GM13976 (cell line): Measurements from ENCODE around the gene DDX28.

Experiments
- DNase-seq: peaks from one replicate; pipeline ENCODE4 v3.0.0; 2012; ENCODE audit warnings: low spot score
- in situ Hi-C: fragments of 300-500 bp; cut with MboI; formaldehyde crosslinking; loops from one replicate; pipeline ENCODE4 v1.12.0; 2022; ENCODE audit warnings: low sequenced_read_pairs, mixed read lengths, inconsistent platforms; ENCODE audit not compliant: unreplicated experiment
- TF ChIP-seq, protein P1 (sequence below): IDR thresholded peaks from 2 replicates; pipeline ENCODE4 v1.5.1; 2012; ENCODE audit warnings: borderline replicate concordance, mild to moderate bottlenecking; ENCODE audit not compliant: insufficient read depth; ENCODE audit errors: extremely low read depth, missing control alignments, control extremely low read depth

The DDX28 gene

DNA sequence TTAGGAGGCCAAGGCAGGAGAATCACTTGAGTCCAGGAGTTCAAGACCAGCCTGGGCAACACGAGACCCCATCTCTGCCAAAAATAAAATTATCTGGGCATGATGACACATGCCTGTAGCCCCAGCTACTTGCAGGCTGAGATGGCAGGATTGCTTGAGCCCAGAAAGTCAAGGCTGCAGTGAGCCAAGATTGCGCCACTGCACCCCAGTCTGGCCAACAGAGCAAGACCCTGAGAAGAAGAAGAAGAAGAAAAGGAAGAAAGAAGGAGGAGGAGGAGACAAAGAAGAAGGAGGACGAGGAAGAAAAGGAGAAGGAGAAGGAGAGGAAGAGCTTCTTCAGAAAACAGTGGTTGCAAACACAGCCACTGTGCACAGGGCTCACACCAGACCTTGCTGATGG lies 34.4 kb downstream of the DDX28 start:
- in situ Hi-C loops: no loop called here
- DNase-seq: no peak
- TF ChIP-seq, protein P1, sequence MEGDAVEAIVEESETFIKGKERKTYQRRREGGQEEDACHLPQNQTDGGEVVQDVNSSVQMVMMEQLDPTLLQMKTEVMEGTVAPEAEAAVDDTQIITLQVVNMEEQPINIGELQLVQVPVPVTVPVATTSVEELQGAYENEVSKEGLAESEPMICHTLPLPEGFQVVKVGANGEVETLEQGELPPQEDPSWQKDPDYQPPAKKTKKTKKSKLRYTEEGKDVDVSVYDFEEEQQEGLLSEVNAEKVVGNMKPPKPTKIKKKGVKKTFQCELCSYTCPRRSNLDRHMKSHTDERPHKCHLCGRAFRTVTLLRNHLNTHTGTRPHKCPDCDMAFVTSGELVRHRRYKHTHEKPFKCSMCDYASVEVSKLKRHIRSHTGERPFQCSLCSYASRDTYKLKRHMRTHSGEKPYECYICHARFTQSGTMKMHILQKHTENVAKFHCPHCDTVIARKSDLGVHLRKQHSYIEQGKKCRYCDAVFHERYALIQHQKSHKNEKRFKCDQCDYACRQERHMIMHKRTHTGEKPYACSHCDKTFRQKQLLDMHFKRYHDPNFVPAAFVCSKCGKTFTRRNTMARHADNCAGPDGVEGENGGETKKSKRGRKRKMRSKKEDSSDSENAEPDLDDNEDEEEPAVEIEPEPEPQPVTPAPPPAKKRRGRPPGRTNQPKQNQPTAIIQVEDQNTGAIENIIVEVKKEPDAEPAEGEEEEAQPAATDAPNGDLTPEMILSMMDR: no peak

DNA sequence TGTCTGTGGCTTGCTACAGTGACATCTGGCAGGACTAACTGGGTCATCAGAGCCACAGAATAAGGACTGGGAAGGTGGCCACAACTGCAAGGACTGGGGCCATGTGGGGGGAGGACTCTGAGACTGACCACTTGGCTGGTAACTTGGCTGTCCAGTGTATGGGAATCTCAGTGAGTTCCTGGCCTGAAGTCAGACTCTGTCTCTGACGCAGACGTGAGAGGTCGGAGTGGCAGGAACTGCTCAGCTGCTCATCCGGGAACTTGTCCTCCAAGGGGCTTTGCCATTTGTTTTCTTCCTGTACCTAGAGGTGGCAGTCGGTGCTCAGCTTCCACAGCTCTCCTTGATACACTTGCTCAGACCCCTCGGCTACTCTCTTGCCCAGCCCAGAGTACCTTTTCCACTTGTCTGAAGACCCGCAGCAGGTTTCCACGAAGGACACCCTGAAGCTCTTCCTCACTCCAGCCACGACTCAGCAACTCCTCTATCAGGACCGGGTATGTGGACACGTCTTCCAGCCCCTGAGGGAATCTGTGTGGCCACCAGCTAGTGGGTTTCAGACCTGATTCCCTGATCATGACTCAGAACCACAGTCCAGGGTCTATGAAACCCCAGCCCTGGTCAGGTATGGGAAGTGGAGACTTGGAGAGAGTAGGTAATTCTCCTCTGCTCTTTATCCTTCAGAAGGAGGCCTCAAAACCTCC lies 35.4 kb downstream of the DDX28 start:
- in situ Hi-C loops: no loop called here
- no peak for DNase-seq
- TF ChIP-seq, protein P1: no peak

DNA sequence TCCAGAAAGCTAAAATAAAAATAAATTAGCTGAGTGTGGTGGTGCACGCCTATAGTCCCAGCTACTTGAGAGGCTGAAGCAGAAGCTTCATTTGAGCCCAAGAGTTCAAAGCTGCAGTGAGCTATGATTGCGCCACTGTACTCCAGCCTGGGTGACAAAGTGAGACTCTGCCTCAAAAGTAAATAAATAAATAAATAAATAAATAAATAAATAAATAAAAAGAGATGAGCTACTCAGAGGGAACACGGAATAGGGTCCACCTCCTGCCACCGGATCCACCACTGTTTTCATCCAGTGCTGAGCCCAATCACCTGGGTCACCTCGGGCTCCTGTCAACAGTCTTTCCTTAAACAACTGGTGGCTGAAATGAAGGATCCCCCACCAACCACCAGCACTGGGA lies 36.1 kb downstream of the DDX28 start:
- in situ Hi-C loops: no loop called here
- TF ChIP-seq, protein P1: no peak
- DNase-seq: no peak

DNA sequence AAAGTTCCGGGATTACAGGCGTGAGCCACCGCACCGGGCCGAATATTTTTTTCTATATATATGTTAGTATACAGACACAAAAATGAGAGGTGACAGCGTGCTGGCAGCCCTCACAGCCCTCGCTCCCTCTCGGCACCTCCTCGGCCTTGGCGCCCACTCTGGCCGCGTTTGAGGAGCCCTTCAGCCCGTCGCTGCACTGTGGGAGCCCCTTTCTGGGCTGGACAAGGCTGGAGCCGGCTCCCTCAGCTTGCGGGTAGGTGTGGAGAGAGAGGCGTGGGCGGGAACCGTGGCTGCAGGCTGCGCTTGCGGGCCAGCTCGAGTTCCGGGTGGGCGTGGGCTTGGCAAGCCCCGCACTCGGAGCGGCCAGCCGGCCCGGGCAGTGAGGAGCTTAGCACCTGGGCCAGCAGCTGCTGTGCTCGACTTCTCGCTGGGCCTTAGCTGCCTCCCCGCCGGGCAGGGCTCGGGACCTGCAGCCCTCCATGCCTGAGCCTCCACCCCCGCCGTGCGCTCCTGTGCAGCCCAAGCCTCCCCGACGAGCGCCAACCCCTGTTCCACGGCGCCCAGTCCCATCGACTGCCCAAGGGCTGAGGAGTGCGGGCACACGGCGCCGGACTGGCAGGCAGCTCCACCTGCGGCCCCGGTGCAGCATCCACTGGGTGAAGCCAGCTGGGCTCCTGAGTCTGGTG lies 40.9 kb downstream of the DDX28 start:
- in situ Hi-C loops: no loop called here
- TF ChIP-seq, protein P1: no peak
- DNase-seq: no peak

DNA sequence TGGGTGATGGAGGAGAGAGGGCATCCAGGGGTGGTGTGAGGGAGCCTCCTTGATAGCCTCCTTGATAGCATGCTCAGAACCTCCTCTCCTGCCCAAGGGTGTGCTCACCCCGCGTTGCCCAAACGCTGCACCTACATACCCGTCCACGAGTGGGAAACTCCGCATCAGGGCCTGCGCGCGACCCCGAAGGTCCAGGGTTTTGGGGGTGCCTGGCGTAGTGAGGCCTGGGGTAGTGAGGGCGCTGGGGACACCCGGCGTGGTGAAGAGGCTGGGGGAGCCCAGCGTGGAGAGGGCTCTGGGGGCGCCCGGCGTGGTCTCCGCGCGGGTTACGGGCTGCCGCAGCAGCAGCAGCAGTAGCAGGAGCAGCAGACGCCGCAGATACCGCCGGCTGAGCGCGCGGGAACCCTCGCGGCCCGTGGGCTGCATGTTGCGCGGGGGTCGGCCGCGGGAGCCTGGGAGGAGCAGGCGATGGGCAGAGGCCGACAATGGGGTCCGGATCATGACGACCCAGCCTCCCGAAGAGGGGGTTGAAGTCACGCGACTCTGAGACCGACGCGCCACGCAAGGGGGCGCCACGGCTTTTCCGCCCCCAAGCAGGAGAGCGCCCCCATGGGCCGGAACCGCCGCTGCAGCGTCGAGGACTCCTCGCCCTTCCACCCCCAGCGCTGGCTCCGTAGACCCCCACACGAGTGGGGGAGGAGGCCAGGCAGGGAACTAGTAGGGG lies 42.9 kb downstream of the DDX28 start, which contains the start of gene DPEP3:
TSS of gene DPEP3 (minus strand) at position 545 of the 724 bp plus-strand sequence. CDS start at position 426, 119 bp downstream.
- no peak for DNase-seq
- in situ Hi-C loops: no loop called here
- TF ChIP-seq, protein P1: no peak

DNA sequence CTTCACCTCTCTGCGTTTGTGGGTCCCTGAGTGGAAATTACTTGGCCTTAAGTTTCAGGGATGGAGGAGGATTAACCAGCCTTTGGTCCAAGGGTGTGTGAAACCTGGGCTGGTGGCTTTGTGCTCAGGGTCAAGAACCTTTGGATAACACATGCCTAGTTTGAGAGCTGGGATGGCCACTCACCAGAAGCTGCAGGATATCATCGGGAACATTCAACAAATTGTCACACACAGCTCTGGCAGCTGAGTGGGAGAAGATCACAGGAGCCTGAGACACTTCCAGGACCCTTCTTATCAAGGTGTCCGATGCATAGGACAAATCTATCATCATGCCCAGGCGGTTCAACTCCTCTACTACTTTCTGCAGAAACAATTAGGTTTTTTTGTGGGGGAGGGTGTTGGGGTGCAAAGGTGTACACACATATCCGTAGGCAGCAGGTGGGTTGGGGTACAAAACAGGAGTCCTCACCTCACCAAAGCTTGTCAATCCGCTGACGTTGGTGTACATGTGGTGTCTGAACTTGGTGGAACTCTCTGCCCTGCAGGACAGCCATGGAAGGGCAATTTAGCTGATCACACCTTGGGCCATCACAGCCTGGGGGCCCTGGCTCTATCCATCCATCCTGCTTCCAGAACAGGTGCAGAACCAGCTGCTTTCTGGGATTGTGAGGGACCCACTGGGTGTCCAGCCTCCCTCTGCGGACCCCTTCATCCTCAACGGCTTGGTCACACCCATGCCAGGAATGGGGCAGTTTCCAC lies 45.4 kb downstream of the DDX28 start:
- in situ Hi-C loops: no loop called here
- no peak for DNase-seq
- TF ChIP-seq, protein P1: no peak
